Cortex of kidney (tissue), 1 donor: ENCODE measurements around the gene NABP1.

Experiments
- DNase-seq: peaks from one replicate; lab custom pipeline; 2025; lab: John Stamatoyannopoulos, UW

The NABP1 gene

GRCh38 chr2:191680639-191681038 lies 2.7 kb downstream of the NABP1 start:
- no peak for DNase-seq

- DNase-seq = no peak
Measured at GRCh38 chr2:191682126-191682525, 4.2 kb downstream of the NABP1 start.

- no peak for DNase-seq
Measured at GRCh38 chr2:191686066-191686465, 8.1 kb downstream of the NABP1 start.

GRCh38 chr2:191686729-191687128 lies 8.8 kb downstream of the NABP1 start:
- no peak for DNase-seq

- no peak for DNase-seq
Measured at GRCh38 chr2:191687867-191688266, 9.9 kb downstream of the NABP1 start.

GRCh38 chr2:191688934-191689695 lies 11.2 kb downstream of the NABP1 start:
- no peak for DNase-seq

- no peak for DNase-seq
Measured at GRCh38 chr2:191690327-191690726, 12.4 kb downstream of the NABP1 start.

GRCh38 chr2:191691016-191691735 lies 13.2 kb downstream of the NABP1 start:
- DNase-seq = no peak

- DNase-seq = no peak
Measured at GRCh38 chr2:191691898-191692297, 14.0 kb downstream of the NABP1 start.

GRCh38 chr2:191692502-191693115 lies 14.7 kb downstream of the NABP1 start:
- no peak for DNase-seq

- DNase-seq = no peak
Measured at GRCh38 chr2:191693166-191693565, 15.2 kb downstream of the NABP1 start.

GRCh38 chr2:191693778-191694177 lies 15.8 kb downstream of the NABP1 start:
- DNase-seq = no peak

GRCh38 chr2:191696001-191696400 lies 18.1 kb downstream of the NABP1 start:
- no peak for DNase-seq

- DNase-seq = no peak
Measured at GRCh38 chr2:191696966-191697365, 19.0 kb downstream of the NABP1 start.

- no peak for DNase-seq
Measured at GRCh38 chr2:191697870-191698269, 19.9 kb downstream of the NABP1 start.

- no peak for DNase-seq
Measured at GRCh38 chr2:191699341-191699945, 21.5 kb downstream of the NABP1 start.

GRCh38 chr2:191701029-191701428 lies 23.1 kb downstream of the NABP1 start:
- no peak for DNase-seq

- no peak for DNase-seq
Measured at GRCh38 chr2:191701696-191702095, 23.8 kb downstream of the NABP1 start.

GRCh38 chr2:191703079-191703725 lies 25.3 kb downstream of the NABP1 start:
- no peak for DNase-seq

GRCh38 chr2:191705084-191705483 lies 27.1 kb downstream of the NABP1 start:
- DNase-seq = no peak

- DNase-seq = no peak
Measured at GRCh38 chr2:191705701-191706100, 27.8 kb downstream of the NABP1 start.

- no peak for DNase-seq
Measured at GRCh38 chr2:191706791-191707190, 28.9 kb downstream of the NABP1 start.
